Epithelial cell of prostate (primary cell): ENCODE data around the gene DLX5.

ENCODE experiments used
- DNase-seq: peaks from one replicate; pipeline ENCODE4 v3.0.0-alpha.2; 2011; ENCODE audit warnings: low read depth, low spot score
- H3K27ac ChIP-seq: fragments of 450-650 bp; 2 replicates; pipeline ENCODE4 v1.5.1; 2017; ENCODE audit warnings: mild to moderate bottlenecking

DLX5 gene

GRCh38 chr7:97006055-97006815 is 18.4 kb downstream of the DLX5 start:
- DNase-seq = no peak
- no peak overlapping the region for H3K27ac ChIP-seq

- H3K27ac ChIP-seq = no peak within 1 kb of the TSS
- DNase-seq = no peak
Observed at GRCh38 chr7:97005183-97006054, 19.2 kb downstream of the DLX5 start, which contains the start of gene DLX6. Gene DLX6, plus strand, starts transcription at chr7:97005553. Its CDS starts 425 bp downstream, at chr7:97005978.

GRCh38 chr7:97004247-97005182 is 20.1 kb downstream of the DLX5 start:
- DNase-seq = no peak
- no peak overlapping the region for H3K27ac ChIP-seq

GRCh38 chr7:97003262-97004246 is 21.1 kb downstream of the DLX5 start:
- DNase-seq = no peak
- no peak overlapping the region for H3K27ac ChIP-seq

GRCh38 chr7:97002555-97003261 is 21.9 kb downstream of the DLX5 start:
- no peak overlapping the region for H3K27ac ChIP-seq
- no peak for DNase-seq

- no peak overlapping the region for H3K27ac ChIP-seq
- DNase-seq = no peak
Observed at GRCh38 chr7:97001656-97002554, 22.7 kb downstream of the DLX5 start.

- H3K27ac ChIP-seq = no peak overlapping the region
- DNase-seq = no peak
Observed at GRCh38 chr7:97001221-97001620, 23.4 kb downstream of the DLX5 start.

GRCh38 chr7:96998744-96999143 is 25.9 kb downstream of the DLX5 start:
- no peak overlapping the region for H3K27ac ChIP-seq
- DNase-seq = no peak

GRCh38 chr7:96998333-96998732 is 26.3 kb downstream of the DLX5 start:
- DNase-seq = no peak
- H3K27ac ChIP-seq = no peak overlapping the region

GRCh38 chr7:96997512-96998032 is 27.1 kb downstream of the DLX5 start:
- H3K27ac ChIP-seq = no peak overlapping the region
- DNase-seq = no peak

- no peak for DNase-seq
- no peak overlapping the region for H3K27ac ChIP-seq
Observed at GRCh38 chr7:96996958-96997511, 27.6 kb downstream of the DLX5 start.

GRCh38 chr7:96996111-96996957 is 28.3 kb downstream of the DLX5 start:
- no peak for DNase-seq
- H3K27ac ChIP-seq = no peak overlapping the region

- DNase-seq = no peak
- H3K27ac ChIP-seq = no peak overlapping the region
Observed at GRCh38 chr7:96995406-96996110, 29.1 kb downstream of the DLX5 start.

GRCh38 chr7:96993980-96994379 is 30.7 kb downstream of the DLX5 start:
- DNase-seq = no peak
- no peak overlapping the region for H3K27ac ChIP-seq

- DNase-seq = no peak
Observed at GRCh38 chr7:96993094-96993865, 31.4 kb downstream of the DLX5 start.

More at GRCh38 chr7:96993094-96993865, 31.4 kb downstream of the DLX5 start:
- H3K27ac ChIP-seq = no peak overlapping the region
